AML-193 (cell line): ENCODE results near the gene CHIC2.
"Not testable (repeated sequence)": the region's sequence is repeated elsewhere in the genome, so short reads cannot be mapped to it uniquely, and the experiment has no call there.

Experiments
- DNase-seq, 2 experiments: peaks; one replicate each; lab custom pipeline; 2025; lab: John Stamatoyannopoulos, UW

Gene CHIC2

GRCh38 chr4:54061067-54061466 is 3.3 kb downstream of the CHIC2 start:
- DNase-seq, result no peak

GRCh38 chr4:54060116-54060515 is 4.3 kb downstream of the CHIC2 start:
- no peak for DNase-seq

GRCh38 chr4:54058171-54058570 is 6.2 kb downstream of the CHIC2 start:
- DNase-seq, result no peak

GRCh38 chr4:54056360-54056759 is 8.0 kb downstream of the CHIC2 start:
- DNase-seq, result no peak

GRCh38 chr4:54055494-54055893 is 8.9 kb downstream of the CHIC2 start:
- no peak for DNase-seq

- no peak for DNase-seq
Observed at GRCh38 chr4:54054501-54054900, 9.9 kb downstream of the CHIC2 start.

GRCh38 chr4:54053322-54053721 is 11.1 kb downstream of the CHIC2 start:
- not testable (repeated sequence) for DNase-seq

- DNase-seq, result no peak
Observed at GRCh38 chr4:54050214-54050904, 14.0 kb downstream of the CHIC2 start.

GRCh38 chr4:54043630-54044029 is 20.8 kb downstream of the CHIC2 start:
- DNase-seq, result not testable (repeated sequence)

GRCh38 chr4:54041933-54042332 is 22.5 kb downstream of the CHIC2 start:
- no peak for DNase-seq

GRCh38 chr4:54041100-54041499 is 23.3 kb downstream of the CHIC2 start:
- no peak for DNase-seq

GRCh38 chr4:54038056-54038455 is 26.3 kb downstream of the CHIC2 start:
- DNase-seq, result no peak

- DNase-seq, result no peak
Observed at GRCh38 chr4:54036184-54036583, 28.2 kb downstream of the CHIC2 start.

GRCh38 chr4:54032558-54033135 is 31.8 kb downstream of the CHIC2 start:
- DNase-seq, result no peak

- no peak for DNase-seq
Observed at GRCh38 chr4:54027311-54027710, 37.1 kb downstream of the CHIC2 start.

- DNase-seq, result no peak
Observed at GRCh38 chr4:54025582-54025981, 38.8 kb downstream of the CHIC2 start.

- DNase-seq, result not testable (repeated sequence)
Observed at GRCh38 chr4:54023019-54023418, 41.4 kb downstream of the CHIC2 start.

GRCh38 chr4:54017974-54018373 is 46.4 kb downstream of the CHIC2 start:
- DNase-seq, result no peak

GRCh38 chr4:54017308-54017707 is 47.1 kb downstream of the CHIC2 start:
- DNase-seq, result no peak

- DNase-seq, result no peak
Observed at GRCh38 chr4:54016504-54016903, 47.9 kb downstream of the CHIC2 start.

GRCh38 chr4:54015423-54016030 is 48.9 kb downstream of the CHIC2 start:
- no peak for DNase-seq

- no peak for DNase-seq
Observed at GRCh38 chr4:54014666-54015160, 49.7 kb downstream of the CHIC2 start.

- no peak for DNase-seq
Observed at GRCh38 chr4:54011201-54011600, 53.2 kb downstream of the CHIC2 start.
